GM23338 (cell line): Measurements from ENCODE around the gene SBF1.

Experiments used
- CREB1 ChIP-seq: fragments of 250-450 bp; sonication (Bioruptor Pico); IDR thresholded peaks from 2 replicates; pipeline ENCODE4 v1.5.0; 2020; ENCODE audit warnings: low read depth, mild to moderate bottlenecking, moderate library complexity
- CTCF ChIP-seq, 2 experiments: fragments of 200-600 bp in 1 of 2; sonication (generic) in 1 of 2; conservative IDR thresholded peaks; 2 replicates each; pipeline versions ENCODE4 v1.5.1 to v1.6.1; 2016 to 2017; ENCODE audit warnings: antibody characterized with exemption in 2 of 2, low read depth in 2 of 2, mild to moderate bottlenecking in 2 of 2, moderate library complexity in 1 of 2
- ETS1 ChIP-seq: IDR thresholded peaks from 2 replicates; pipeline ENCODE4 v1.6.1; 2016; ENCODE audit warnings: antibody characterized with exemption
- EZH2 ChIP-seq: fragments of 200-600 bp; sonication (generic); IDR thresholded peaks from one replicate; pipeline ENCODE4 v1.8.0; 2017; ENCODE audit warnings: antibody characterized with exemption, mild to moderate bottlenecking, low read depth; ENCODE audit not compliant: unreplicated experiment
- EZH2phosphoT487 ChIP-seq: fragments of 200-600 bp; sonication (generic); IDR thresholded peaks from one replicate; pipeline ENCODE4 v1.8.1; 2018; ENCODE audit warnings: antibody characterized with exemption; ENCODE audit not compliant: unreplicated experiment
- JUNB ChIP-seq: IDR thresholded peaks from one replicate; pipeline ENCODE4 v1.6.1; 2016; ENCODE audit warnings: antibody characterized with exemption; ENCODE audit not compliant: unreplicated experiment
- POLR2AphosphoS5 ChIP-seq: IDR thresholded peaks from 2 replicates; pipeline ENCODE4 v1.6.1; 2016; ENCODE audit warnings: antibody characterized with exemption, low read depth
- REST ChIP-seq: IDR thresholded peaks from one replicate; pipeline ENCODE4 v1.6.1; 2018; ENCODE audit warnings: antibody characterized with exemption; ENCODE audit not compliant: unreplicated experiment
- ZNF114 ChIP-seq: fragments of 250-450 bp; sonication (Bioruptor Pico); IDR thresholded peaks from 2 replicates; pipeline ENCODE4 v1.5.0; 2020; ENCODE audit warnings: mild to moderate bottlenecking, moderate library complexity

GRCh38 chr22:50461979-50462540 lies 12.8 kb downstream of the SBF1 start:
- TF ChIP-seq CTCF (conservative IDR thresholded peaks at IDR 0.05; ENCODE audit: low read depth in 2 of 2) = no peak
- no peak for TF ChIP-seq EZH2phosphoT487
- no peak for TF ChIP-seq CREB1 (CRISPR knock-in tag)
- no peak for TF ChIP-seq POLR2AphosphoS5
- TF ChIP-seq EZH2 = no peak
- TF ChIP-seq ZNF114 (CRISPR knock-in tag) = no peak
- TF ChIP-seq REST = no peak
- no peak for TF ChIP-seq ETS1
- TF ChIP-seq JUNB = no peak
